Neuronal stem cell (in vitro differentiated cells): ENCODE measurements around the gene GNG12.

Experiments
- DNase-seq: peaks from one replicate; pipeline ENCODE4 v3.0.0-alpha.2; 2013; ENCODE audit warnings: low spot score
- H2AFZ ChIP-seq: one replicate; pipeline ENCODE4 v1.6.1; 2013; ENCODE audit warnings: mild to moderate bottlenecking, low read length, inconsistent platforms
- H2AK5ac ChIP-seq: 2 replicates; pipeline ENCODE4 v1.6.1; 2013; ENCODE audit warnings: low read depth, mild to moderate bottlenecking, inconsistent platforms, low read length, moderate library complexity, mixed read lengths
- H2BK120ac ChIP-seq: 2 replicates; pipeline ENCODE4 v1.6.1; 2013; ENCODE audit warnings: low read depth, mild to moderate bottlenecking, inconsistent platforms, low read length, moderate library complexity, mixed read lengths
- H2BK12ac ChIP-seq: one replicate; pipeline ENCODE4 v1.6.1; 2013; ENCODE audit warnings: low read length, inconsistent platforms
- H2BK15ac ChIP-seq: 2 replicates; pipeline ENCODE4 v1.6.1; 2013; ENCODE audit warnings: mild to moderate bottlenecking, low read length, inconsistent platforms, mixed read lengths
- H2BK5ac ChIP-seq: one replicate; pipeline ENCODE4 v1.6.1; 2013; ENCODE audit warnings: inconsistent platforms, mild to moderate bottlenecking, low read length, moderate library complexity
- H3K14ac ChIP-seq: one replicate; pipeline ENCODE4 v1.6.1; 2013; ENCODE audit warnings: low read length, inconsistent platforms
- H3K18ac ChIP-seq: 2 replicates; pipeline ENCODE4 v1.6.1; 2013; ENCODE audit warnings: low read length, inconsistent platforms
- H3K23ac ChIP-seq: 2 replicates; pipeline ENCODE4 v1.6.1; 2013; ENCODE audit warnings: low read depth, mild to moderate bottlenecking, mixed read lengths, low read length, inconsistent platforms; ENCODE audit not compliant: poor library complexity
- H3K27ac ChIP-seq: replicated peaks from 3 replicates; pipeline ENCODE4 v1.5.1; 2013; ENCODE audit warnings: low read length, inconsistent platforms
- H3K27me3 ChIP-seq, 3 experiments: 2 replicates each; pipeline ENCODE4 v1.6.1; 2013; ENCODE audit warnings: low read length in 3 of 3, mild to moderate bottlenecking in 2 of 3, inconsistent platforms in 1 of 3, low read depth in 1 of 3, mixed read lengths in 1 of 3, moderate library complexity in 1 of 3; ENCODE audit not compliant: control insufficient read depth in 3 of 3, insufficient read depth in 3 of 3
- H3K36me3 ChIP-seq, 2 donors: replicated peaks in 1 of 2; 2 replicates each; pipeline ENCODE4 v1.6.1; 2013; ENCODE audit warnings: low read length in 2 of 2; ENCODE audit not compliant: control insufficient read depth in 2 of 2, insufficient read depth in 2 of 2
- H3K4ac ChIP-seq: 2 replicates; pipeline ENCODE4 v1.6.1; 2013; ENCODE audit warnings: inconsistent platforms, mild to moderate bottlenecking, low read length, moderate library complexity
- H3K4me1 ChIP-seq, 2 donors: 1 replicate in 1 of 2; 2 replicates in 1 of 2; pipeline ENCODE4 v1.6.1; 2013; ENCODE audit warnings: low read length in 2 of 2, low read depth in 1 of 2; ENCODE audit not compliant: control insufficient read depth in 2 of 2, insufficient read depth in 1 of 2
- H3K4me2 ChIP-seq: one replicate; pipeline ENCODE4 v1.6.1; 2013; ENCODE audit warnings: mild to moderate bottlenecking, low read length, inconsistent platforms; ENCODE audit not compliant: insufficient read depth, poor library complexity, severe bottlenecking
- H3K4me3 ChIP-seq, 2 donors: 2 replicates each; pipeline ENCODE4 v1.5.1; 2013; ENCODE audit warnings: low read length in 2 of 2, mild to moderate bottlenecking in 2 of 2, inconsistent platforms in 1 of 2, moderate library complexity in 1 of 2
- H3K79me1 ChIP-seq: one replicate; pipeline ENCODE4 v1.6.1; 2013; ENCODE audit warnings: low read depth, mild to moderate bottlenecking, inconsistent platforms, low read length, moderate library complexity
- H3K9ac ChIP-seq: one replicate; pipeline ENCODE4 v1.6.1; 2013; ENCODE audit warnings: mild to moderate bottlenecking, low read depth, low read length, inconsistent platforms; ENCODE audit not compliant: poor library complexity
- H3K9me3 ChIP-seq, 2 donors: replicated peaks in 1 of 2; 2 replicates each; pipeline versions ENCODE3 to v1.6.1; 2013; ENCODE audit warnings: low read length in 2 of 2, mild to moderate bottlenecking in 2 of 2, inconsistent platforms in 1 of 2, low read depth in 1 of 2, mixed read lengths in 1 of 2, moderate library complexity in 1 of 2; ENCODE audit not compliant: control insufficient read depth in 2 of 2, insufficient read depth in 1 of 2
- H4K8ac ChIP-seq: one replicate; pipeline ENCODE4 v1.6.1; 2013; ENCODE audit warnings: low read depth, mild to moderate bottlenecking, inconsistent platforms, low read length, moderate library complexity
- H4K91ac ChIP-seq: one replicate; pipeline ENCODE4 v1.6.1; 2013; ENCODE audit warnings: low read length, low read depth, mild to moderate bottlenecking, inconsistent platforms; ENCODE audit not compliant: poor library complexity
- WGBS, 2 donors: extraction: QIAGEN DNeasy Blood & Tissue Kit; methylation state at CpG; one replicate each; pipeline ENCODE4 v1.1.7; 2013; ENCODE audit warnings: missing lambda C conversion rate in 2 of 2, mixed read lengths in 1 of 2; ENCODE audit not compliant: insufficient read length in 2 of 2, insufficient replicate concordance in 1 of 2; ENCODE audit errors: extremely low coverage in 2 of 2; 5-methylcytosine and 5-hydroxymethylcytosine counted together

GNG12 gene

DNA sequence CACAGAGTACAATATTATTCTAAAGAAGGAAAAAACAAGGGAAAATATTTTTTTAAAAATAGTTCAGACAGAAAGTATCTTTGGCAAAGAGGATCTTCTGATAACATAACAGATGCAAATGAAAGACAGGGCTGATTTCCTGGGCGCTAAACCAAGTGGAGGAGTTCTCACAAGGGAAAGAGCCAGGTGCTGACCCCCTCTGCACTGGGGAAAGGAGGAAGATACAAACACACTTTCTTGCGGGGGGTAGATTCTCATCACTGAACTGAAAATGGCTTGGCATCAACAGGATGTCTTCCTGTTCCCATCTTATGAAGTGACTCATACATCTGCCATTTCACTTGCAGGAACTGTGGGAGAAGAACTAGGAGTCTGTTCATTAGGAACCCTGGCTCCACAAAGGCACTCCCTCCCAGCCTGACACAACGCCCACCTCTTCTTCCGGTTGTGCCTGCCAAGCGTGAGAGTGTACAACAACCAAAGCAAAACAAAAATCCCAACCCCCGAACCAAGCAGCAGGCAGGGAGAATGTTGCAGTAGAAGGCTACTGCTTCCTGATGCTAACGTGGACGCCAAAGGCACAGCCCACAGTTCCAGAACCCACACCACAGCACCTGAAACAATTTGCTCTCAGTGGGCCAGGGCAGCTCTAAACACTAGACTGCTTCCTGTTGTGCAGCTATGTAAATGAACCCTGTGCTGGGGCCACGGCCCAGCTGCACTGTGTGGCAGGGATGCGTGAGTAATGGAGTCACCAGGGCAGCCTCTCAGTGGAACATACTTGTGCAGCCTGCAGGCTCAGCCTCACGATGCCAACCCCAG lies 97.2 kb downstream of the GNG12 start:
- no peaks in the 10 kb centered on the region for H3K9me3 ChIP-seq
- peaks cover 10 to 16% of the 10 kb centered on the region in 2 donors for H3K4me1 ChIP-seq
- peak overlapping the region; percentile 3 for H3K27ac ChIP-seq
- peak overlapping the region in 1 of 2 donors; percentile 39 for H3K4me3 ChIP-seq
- no peak overlapping the region for H2BK5ac ChIP-seq
- no peaks in the 10 kb centered on the region for H3K79me1 ChIP-seq
- H3K4me2 ChIP-seq: no peak overlapping the region
- H3K4ac ChIP-seq: no peak overlapping the region
- H3K23ac ChIP-seq: no peak overlapping the region
- no peaks in the 10 kb centered on the region for H3K27me3 ChIP-seq
- H2AFZ ChIP-seq: peak overlapping the region; percentile 98
- peak overlapping the region; percentile 0 for H2BK15ac ChIP-seq
- peak overlapping the region; percentile 66 for H3K18ac ChIP-seq
- no peak overlapping the region for H4K8ac ChIP-seq
- no peak overlapping the region for H2BK120ac ChIP-seq
- WGBS, 2 donors: no CpG with 5 or more reads among the region's 11 CpGs
- no peak overlapping the region for H3K9ac ChIP-seq
- no peak overlapping the region for H2AK5ac ChIP-seq
- H2BK12ac ChIP-seq: no peak overlapping the region
- H3K14ac ChIP-seq: no peak overlapping the region
- DNase-seq: no peak
- no peak overlapping the region for H4K91ac ChIP-seq
- no peaks in the 10 kb centered on the region for H3K36me3 ChIP-seq

GRCh38 chr1:67735206-67735605 lies 98.1 kb downstream of the GNG12 start:
- Histone ChIP-seq H2BK12ac (no peak overlapping the region), H3K4ac (no peak overlapping the region), H3K27me3 (no peaks in the 10 kb centered on the region), H3K4me3 (no peak overlapping the region), H3K9me3 (no peaks in the 10 kb centered on the region), H3K79me1 (no peaks in the 10 kb centered on the region), H3K23ac (no peak overlapping the region), H4K91ac (no peak overlapping the region), H2BK5ac (no peak overlapping the region), H4K8ac (no peak overlapping the region), H2BK15ac (no peak overlapping the region), H3K4me1 (peaks cover 10 to 16% of the 10 kb centered on the region in 2 donors), H3K36me3 (no peaks in the 10 kb centered on the region), H3K14ac (no peak overlapping the region), H3K9ac (no peak overlapping the region), H2AK5ac (no peak overlapping the region), H2BK120ac (no peak overlapping the region), H3K4me2 (no peak overlapping the region), H2AFZ (no peak overlapping the region), H3K18ac (no peak overlapping the region), H3K27ac (no peak overlapping the region)
- no CpG with 5 or more reads among the region's 3 CpGs for WGBS, 2 donors
- DNase-seq: no peak

DNA sequence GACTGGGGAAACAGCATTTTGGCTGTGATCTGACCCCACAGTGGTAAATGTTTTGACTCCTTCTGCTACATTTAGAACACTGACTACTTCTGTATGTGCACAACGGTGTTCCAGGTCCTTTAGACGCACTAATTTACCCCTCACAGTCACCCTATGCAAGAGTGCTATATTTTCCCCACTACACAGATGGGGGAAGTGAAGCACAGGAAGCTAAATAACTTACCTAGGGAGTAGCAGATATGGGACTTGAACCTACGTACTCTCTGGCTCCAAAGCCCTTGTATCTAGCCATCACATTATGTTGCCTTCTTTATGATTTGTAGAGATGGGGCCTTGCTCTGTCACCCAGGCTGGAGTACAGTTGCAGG lies 99.0 kb downstream of the GNG12 start:
- peaks cover 10 to 16% of the 10 kb centered on the region in 2 donors for H3K4me1 ChIP-seq
- no peak overlapping the region for H3K4me2 ChIP-seq
- DNase-seq: no peak

DNA sequence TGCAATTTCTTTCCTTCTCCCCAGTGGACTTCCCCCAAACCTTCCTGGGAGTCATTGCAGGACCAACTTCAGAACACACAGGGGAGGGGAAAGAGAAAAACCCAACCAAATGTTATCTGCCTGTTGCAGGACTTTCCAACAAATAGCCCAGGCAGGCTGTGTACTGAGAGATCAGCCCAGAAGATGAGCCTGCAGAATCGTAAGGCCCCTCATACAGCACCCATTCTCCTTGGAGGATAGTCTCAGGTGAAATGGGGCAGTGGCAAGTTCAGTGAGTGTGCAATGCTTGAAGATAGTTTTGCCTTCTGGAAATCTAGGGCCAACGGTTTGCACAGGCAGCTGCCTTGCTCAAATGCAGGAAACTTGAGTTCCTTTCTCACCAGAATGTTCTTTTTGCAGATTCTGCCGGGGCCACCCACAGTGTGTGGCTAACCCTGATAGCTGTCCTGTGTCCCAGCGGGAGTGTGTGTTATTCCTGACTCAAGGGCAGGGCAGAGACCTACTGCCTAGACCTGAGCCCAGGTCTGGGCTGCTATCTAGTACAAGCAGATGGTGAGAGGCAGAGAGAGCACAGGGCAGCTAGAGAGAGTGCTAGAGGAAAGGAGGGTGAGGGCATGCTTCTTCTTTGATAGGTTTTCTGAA lies 99.5 kb downstream of the GNG12 start:
- Histone ChIP-seq H3K14ac (no peak overlapping the region), H3K4me3 (no peak overlapping the region), H2BK5ac (no peak overlapping the region), H2AFZ (no peak overlapping the region), H3K79me1 (no peaks in the 10 kb centered on the region), H2BK120ac (no peak overlapping the region), H4K91ac (no peak overlapping the region), H3K18ac (no peak overlapping the region), H3K27ac (no peak overlapping the region), H3K23ac (no peak overlapping the region), H4K8ac (no peak overlapping the region), H3K36me3 (no peaks in the 10 kb centered on the region), H3K4me2 (no peak overlapping the region), H2BK12ac (no peak overlapping the region), H3K9ac (no peak overlapping the region), H2BK15ac (no peak overlapping the region), H3K4ac (no peak overlapping the region), H3K4me1 (peaks cover 10 to 16% of the 10 kb centered on the region in 2 donors), H3K27me3 (no peaks in the 10 kb centered on the region), H3K9me3 (no peaks in the 10 kb centered on the region), H2AK5ac (no peak overlapping the region)
- WGBS, 2 donors: no CpG with 5 or more reads among the region's 4 CpGs
- DNase-seq: no peak

More for the DNA sequence above, 99.0 kb downstream of the GNG12 start:
- no peaks in the 10 kb centered on the region for H3K36me3 ChIP-seq
- H2BK15ac ChIP-seq: no peak overlapping the region
- H3K4me3 ChIP-seq: no peak overlapping the region
- H3K18ac ChIP-seq: no peak overlapping the region
- no peak overlapping the region for H3K9ac ChIP-seq
- H3K79me1 ChIP-seq: no peaks in the 10 kb centered on the region
- no peak overlapping the region for H2BK5ac ChIP-seq
- no peak overlapping the region for H3K23ac ChIP-seq
- no CpG with 5 or more reads among the region's 3 CpGs for WGBS, 2 donors
- H4K8ac ChIP-seq: no peak overlapping the region
- H2BK120ac ChIP-seq: no peak overlapping the region
- no peaks in the 10 kb centered on the region for H3K9me3 ChIP-seq
- no peak overlapping the region for H3K14ac ChIP-seq
- no peak overlapping the region for H4K91ac ChIP-seq
- no peak overlapping the region for H2AK5ac ChIP-seq
- H3K27ac ChIP-seq: no peak overlapping the region
- H3K4ac ChIP-seq: no peak overlapping the region
- no peak overlapping the region for H2AFZ ChIP-seq
- H3K27me3 ChIP-seq: no peaks in the 10 kb centered on the region
- H2BK12ac ChIP-seq: no peak overlapping the region
